C1 segment of cervical spinal cord (tissue), 14 donors: Measurements from ENCODE around the gene MYO1G.
A peak's percentile ranks its signal among the peaks of the same experiment; 100 is the strongest.

Experiments used
- DNase-seq, 14 donors: peaks; one replicate each; lab custom pipeline; 2025; lab: John Stamatoyannopoulos, UW

The MYO1G gene

DNA sequence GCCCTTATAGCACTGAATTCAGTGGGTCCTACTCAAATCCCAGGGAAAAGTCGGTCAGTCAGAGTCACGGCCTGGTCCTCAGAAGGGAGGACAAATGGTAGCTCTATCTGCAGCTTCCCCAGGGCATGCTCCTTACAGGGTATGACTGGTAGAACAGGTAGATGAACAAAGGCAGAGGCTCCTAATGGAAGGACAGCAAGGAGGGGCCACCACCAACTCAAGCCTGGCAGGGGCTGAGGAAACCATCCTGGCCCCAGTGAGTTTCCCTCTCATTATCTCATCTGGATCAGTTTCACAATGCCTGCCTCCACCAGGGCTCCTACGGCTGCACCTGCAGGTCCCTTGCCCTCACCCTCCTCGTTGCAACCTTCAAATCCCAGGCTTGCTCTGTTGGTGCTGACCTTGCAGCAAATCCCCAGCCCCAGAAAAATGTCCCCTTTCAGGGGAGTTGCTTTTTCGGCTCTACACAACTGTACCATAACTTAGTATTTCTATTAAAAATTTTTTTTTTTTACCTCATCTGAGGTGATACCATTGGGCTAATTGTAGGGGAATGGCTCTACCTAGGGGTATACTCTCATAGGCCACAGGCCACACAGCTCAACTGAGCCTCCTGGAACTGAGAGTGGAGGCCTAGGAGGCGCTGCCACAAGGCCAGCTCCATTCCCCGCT lies 2.4 kb upstream of the MYO1G start:
- no peak for DNase-seq

GRCh38 chr7:44980393-44981034 lies 1.7 kb upstream of the MYO1G start:
- DNase-seq = peak in 3 of 14 donors; percentile 17 to 75 (median 22)

- DNase-seq = no peak
Observed at GRCh38 chr7:44979481-44980392, 922 bp upstream of the MYO1G start.

DNA sequence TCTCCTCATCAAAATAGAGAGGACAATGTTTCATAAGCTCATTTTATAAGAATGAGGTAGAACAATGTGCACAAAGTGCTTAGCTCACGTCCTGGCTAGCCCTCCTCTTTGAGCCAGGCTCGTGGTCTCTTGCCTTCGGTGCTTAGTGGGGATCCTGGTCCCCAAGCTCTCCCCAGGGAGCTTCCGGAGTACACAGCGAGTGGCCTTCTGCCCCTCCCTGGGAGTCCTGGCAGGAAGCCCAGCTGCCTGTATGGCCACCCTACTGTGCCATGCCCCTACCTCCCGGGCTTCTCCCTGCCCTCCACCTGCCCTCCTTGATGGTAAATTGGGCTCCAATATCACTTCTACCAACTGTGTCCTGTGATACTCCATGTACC lies 868 bp downstream of the MYO1G start:
- no peak for DNase-seq

DNA sequence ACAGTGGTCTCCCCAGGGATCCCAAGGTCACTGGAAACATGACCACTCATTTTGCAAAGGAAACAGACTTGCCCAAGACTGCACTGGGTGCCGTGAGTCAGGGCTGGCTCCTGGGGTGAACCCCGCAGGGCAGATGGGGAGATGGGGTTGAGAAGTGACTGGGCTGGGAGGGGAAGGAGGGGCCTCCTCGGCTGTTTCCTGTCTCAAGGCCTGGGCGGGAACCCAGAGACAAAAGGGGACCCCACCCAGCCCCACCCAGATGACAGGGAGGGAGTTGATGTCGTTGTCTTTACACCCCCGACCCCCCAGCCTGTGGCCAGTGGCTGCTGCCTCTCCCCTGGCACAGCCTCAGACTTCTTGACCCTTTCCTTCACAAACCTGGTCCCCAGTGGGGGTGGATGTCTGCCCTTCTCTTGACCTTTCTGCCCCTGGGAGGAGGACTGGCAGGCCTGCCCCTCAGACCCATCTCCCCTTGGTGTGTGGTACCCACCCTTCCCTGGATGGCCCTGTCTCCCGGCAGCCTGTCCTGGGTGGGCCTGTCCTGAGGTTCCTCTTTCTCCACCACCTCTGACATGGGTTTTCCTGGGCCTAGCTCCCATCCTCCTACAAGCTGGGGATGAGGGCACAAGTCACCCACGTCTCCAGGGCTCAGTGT lies 1.4 kb downstream of the MYO1G start:
- no peak for DNase-seq

- DNase-seq = no peak
Observed at GRCh38 chr7:44976746-44977196, 2.0 kb downstream of the MYO1G start.

DNA sequence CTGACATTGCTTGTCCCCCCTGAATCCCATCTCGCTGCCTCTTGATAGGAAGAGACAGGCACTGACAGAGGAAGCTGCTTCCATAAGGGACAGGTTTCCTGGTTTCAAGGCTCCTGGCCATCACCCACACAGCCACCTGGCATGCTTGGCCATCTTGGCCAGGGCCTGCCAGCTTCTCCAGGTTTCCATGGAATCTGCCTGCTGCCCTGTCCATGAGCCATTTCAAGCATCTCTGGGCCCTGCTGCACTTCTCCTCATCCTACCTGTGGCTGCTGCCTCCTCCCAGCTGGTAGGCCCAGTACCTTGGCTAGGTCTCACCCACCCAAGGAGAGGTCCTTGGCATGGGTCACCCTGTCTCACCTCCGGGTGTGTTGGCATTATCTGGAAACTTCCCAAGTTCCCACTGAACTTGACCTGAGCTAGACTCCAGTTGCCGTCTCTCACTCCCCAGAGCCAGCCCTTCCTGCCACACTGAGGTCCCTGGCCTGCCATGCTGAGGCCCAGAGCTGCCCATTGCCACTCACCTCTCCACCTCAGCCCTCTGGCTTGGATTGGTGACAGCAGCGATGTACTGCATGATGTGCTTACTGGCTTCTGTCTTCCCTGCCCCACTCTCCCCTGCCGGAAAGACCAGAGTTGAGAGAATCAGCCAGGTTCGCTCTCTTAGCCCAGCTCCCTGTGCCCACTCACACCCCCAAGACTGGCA lies 2.6 kb downstream of the MYO1G start:
- peak in 1 of 14 donors; percentile 83 for DNase-seq

DNA sequence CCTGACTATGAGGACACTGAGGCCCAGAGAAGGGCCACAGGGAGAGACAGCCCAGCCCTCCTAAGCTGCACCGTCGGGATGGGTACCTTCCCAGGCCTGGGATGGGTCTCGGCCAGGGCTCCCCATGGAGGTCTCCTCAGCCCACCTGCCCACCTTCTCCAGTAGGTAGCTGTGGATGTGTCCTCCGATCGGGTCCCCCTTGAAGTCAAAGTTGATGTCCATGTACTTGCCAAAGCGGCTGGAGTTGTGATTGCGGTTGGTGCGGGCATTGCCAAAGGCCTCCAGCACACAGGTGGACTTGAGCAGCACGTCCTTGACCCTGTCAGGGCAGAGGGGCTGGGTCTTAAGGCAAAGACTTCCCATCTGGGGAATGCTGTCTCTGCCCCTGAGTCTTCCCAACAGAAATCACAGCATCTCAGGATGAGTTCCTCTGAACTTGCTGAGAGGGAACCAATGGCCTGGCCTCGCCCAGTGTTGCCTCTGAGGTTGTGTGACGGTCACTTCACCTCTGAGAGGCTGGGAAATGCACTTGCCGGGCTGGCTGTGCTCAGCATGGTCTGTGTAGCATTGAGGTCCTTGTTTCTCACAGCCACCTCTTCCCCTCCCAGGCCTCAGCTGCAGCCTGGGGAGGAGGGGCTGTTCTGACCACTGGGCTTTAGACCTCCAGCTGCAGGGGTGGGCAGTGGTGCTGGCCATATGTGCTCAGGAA lies 3.3 kb downstream of the MYO1G start:
- DNase-seq = no peak

GRCh38 chr7:44974549-44974948 lies 4.3 kb downstream of the MYO1G start:
- no peak for DNase-seq

- no peak for DNase-seq
Observed at GRCh38 chr7:44973610-44974401, 5.0 kb downstream of the MYO1G start.

DNA sequence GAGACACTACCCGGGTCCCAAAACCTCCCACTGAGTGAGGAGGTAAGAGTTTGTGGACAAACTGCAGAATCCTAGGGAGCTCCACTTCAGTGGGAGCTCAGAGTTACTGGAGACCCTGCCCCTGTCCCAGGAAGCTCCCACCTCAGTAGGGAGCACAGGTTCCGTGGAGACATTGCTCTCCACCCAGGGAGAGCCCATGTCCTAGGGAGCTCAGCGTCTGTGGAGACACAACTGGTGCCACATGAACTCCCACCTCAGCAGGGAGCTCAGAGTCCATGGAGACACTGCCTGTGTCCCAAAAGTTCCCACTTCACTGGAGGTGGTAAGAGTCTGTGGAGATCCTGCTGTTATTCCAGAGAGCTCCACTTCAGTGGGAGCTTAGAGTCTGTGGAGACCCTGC lies 6.3 kb downstream of the MYO1G start:
- no peak for DNase-seq

DNA sequence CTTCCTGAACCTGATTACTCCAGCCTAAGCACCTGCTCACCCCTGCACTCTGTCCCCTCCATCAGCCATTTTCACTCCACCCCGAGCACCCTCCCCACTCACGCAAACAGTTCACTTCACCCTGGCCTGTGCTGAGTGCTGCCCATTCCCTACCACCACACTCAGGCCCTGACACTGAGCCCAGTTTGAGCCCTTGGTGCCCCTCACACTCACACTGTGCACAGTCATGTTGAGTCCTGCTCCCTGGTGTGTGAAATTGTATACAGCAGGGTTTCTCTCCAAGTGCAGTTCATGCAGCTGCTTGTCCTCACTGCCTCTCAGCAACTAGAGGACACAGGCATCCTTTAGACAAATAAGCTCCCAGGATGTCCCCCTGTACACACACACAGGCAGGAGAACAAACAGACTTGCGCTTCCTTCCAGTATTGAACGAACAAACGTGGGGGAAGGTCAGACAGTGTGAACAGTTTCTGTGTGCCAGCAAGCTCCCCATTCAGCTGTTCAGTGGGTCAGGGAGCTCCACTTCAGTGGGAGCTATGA lies 6.8 kb downstream of the MYO1G start:
- DNase-seq = no peak

- DNase-seq = no peak
Observed at GRCh38 chr7:44971188-44971901, 7.5 kb downstream of the MYO1G start.

GRCh38 chr7:44970523-44971051 lies 8.2 kb downstream of the MYO1G start:
- DNase-seq = no peak

DNA sequence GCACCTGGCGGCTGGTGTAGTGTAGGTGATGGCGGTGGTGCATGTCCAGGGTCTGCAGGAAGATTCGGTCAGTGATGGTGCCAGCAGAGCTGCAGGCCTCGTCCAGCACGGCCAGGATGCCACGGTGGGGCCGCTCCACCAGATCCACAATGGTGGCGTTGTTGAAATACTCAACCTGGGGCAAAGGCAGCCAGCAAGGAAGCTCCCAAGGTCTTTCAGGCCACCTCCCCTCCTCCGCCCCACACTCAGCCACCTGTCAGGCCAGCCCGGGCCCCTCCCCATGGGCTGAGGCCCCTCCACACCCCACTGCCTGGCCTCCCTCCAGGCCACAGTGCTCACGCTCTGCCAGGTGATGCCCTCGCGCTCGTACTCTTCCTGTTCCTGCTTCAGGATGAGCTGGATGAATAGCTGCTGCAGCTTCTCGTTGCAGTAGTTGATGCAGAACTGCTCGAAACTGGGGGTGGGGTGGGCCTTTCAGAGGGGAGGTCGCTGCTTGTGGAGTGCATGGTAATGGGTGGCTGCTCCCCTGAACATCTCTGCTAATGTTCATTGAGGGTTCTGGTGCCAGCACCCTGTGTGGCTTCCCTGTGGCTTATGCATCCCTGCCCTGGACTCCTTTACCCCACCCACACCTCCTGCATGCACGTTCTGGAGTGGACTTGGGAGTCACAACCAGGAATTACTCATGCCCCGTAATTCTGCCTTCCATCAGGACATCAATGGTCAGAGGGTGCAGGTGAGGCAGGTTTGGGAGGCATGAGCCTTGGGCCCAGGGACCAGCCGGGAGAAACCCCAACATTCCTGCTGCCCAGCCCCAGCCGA lies 8.9 kb downstream of the MYO1G start:
- no peak for DNase-seq

DNA sequence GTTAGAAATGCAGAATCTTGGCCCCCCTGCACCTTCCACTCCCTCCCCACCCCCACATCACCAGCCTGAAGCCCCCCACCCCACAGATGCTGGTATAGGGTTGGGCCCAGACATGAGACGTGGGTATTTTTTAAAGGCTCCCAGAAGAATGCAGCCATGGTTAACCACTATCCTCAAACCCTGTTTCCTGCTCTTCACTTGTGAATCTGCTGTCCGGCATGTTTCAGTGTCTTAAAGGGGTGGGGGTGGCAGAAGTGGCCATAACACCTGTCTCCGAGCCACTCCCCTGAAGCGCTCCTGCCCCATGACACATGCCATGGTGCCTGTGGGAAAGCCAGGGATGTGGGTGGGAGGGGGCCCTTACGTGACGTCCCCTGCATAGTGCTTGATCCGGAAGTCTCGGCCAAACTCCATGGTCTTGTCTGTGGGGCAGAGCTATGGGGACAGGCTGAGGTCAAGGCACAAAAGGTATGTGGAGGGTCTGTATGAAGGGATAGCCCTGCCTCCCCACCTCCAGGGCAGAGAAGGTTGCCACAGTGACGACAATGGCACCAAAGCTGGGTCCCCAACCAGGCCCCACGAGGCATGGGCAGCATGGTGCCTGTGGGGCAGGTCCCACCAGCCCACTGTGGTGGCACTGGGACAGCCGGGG lies 9.6 kb downstream of the MYO1G start:
- DNase-seq = no peak
